ENCODE data around the gene AGBL1.

Gene AGBL1

DNA sequence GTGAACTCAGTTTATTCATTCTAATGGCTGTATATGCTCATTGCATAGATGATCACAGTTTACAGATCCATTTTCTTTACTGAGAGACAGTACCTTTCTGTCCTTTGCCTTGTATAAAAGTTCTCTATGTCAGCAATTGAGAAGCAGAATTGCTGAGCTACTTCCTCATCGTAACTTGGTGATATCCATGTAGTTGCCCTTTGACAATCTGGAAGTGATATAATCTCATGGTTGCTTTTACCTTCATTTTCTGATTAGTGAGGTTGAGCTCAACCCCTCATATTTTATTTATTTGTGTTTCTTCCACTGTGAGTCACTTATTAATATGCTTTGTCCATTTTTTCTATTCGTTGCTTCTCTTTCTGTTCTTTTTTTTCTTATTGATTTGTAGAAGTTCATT lies 696.5 kb downstream of the AGBL1 start:
- H3K27me3 ChIP-seq (ENCODE audit: insufficient read depth, low read length) = no peaks in the 10 kb centered on the region
- H3K9ac ChIP-seq (ENCODE audit: low read depth, low read length) = no peak overlapping the region
- no peaks in the 10 kb centered on the region for H3K36me3 ChIP-seq (ENCODE audit: insufficient read depth, low read length)
- H3K4me1 ChIP-seq (ENCODE audit: insufficient read depth, low read length) = no peaks in the 10 kb centered on the region
- no peak overlapping the region for H3K4me3 ChIP-seq (ENCODE audit: low read length)
- H3K9me3 ChIP-seq (ENCODE audit: insufficient read depth, low read depth, low read length) = no peaks in the 10 kb centered on the region
- H3K27ac ChIP-seq (ENCODE audit: low read depth, low read length) = no peak overlapping the region
- WGBS = 100% methylated on average over 1 of the region's 2 CpGs

DNA sequence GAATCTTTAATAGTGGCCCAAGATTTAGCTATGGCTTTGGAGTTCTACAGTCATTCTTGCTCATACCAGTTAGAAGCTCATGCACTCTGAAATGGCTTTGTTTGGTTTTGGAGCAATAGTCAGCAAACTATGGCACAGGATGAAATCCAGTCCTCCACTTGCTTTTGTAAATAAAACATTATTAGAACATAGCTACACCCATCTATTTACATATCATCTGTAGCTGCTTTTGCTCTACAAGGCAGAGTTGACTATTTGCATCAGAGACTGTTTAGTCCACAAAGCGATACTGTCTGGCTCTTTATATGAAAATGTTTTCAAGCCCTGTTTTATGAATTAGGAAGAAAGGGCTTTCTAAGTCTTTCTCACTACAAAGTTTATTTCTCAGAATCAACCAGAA lies 716.9 kb downstream of the AGBL1 start:
- H3K4me3 ChIP-seq (ENCODE audit: low read length) = no peak overlapping the region
- no peak overlapping the region for H3K9ac ChIP-seq (ENCODE audit: low read depth, low read length)
- H3K27me3 ChIP-seq (ENCODE audit: insufficient read depth, low read length) = no peaks in the 10 kb centered on the region
- 91% methylated on average over 1 of the region's 1 CpG for WGBS
- H3K9me3 ChIP-seq (ENCODE audit: insufficient read depth, low read depth, low read length) = no peaks in the 10 kb centered on the region
- no peak overlapping the region for H3K27ac ChIP-seq (ENCODE audit: low read depth, low read length)
- no peaks in the 10 kb centered on the region for H3K36me3 ChIP-seq (ENCODE audit: insufficient read depth, low read length)
- no peaks in the 10 kb centered on the region for H3K4me1 ChIP-seq (ENCODE audit: insufficient read depth, low read length)

DNA sequence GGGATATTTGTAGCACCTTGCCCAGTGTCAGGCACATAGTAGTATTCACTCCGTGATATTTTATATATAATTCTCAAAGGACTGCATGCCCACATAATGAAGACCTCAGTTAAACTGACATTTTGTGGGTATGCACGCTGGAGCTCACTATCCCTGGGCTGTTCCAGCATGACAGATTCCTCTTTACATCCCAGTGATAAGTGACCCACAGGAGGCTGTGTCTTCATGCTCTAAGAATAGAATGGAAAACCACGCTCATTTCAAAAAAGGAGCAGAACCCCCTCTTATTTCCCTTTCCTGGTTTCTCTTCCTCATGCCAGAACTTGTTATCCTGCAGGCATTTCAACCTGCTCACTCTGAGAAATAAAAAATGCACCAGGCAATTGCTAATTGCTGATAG lies 717.5 kb downstream of the AGBL1 start:
- Histone ChIP-seq H3K9ac (ENCODE audit: low read depth, low read length) (no peak overlapping the region), H3K9me3 (ENCODE audit: insufficient read depth, low read depth, low read length) (no peaks in the 10 kb centered on the region), H3K27ac (ENCODE audit: low read depth, low read length) (no peak overlapping the region), H3K4me3 (ENCODE audit: low read length) (no peak overlapping the region), H3K36me3 (ENCODE audit: insufficient read depth, low read length) (no peaks in the 10 kb centered on the region), H3K4me1 (ENCODE audit: insufficient read depth, low read length) (no peaks in the 10 kb centered on the region), H3K27me3 (ENCODE audit: insufficient read depth, low read length) (no peaks in the 10 kb centered on the region)
- WGBS = 92% methylated on average over 3 of the region's 3 CpGs

DNA sequence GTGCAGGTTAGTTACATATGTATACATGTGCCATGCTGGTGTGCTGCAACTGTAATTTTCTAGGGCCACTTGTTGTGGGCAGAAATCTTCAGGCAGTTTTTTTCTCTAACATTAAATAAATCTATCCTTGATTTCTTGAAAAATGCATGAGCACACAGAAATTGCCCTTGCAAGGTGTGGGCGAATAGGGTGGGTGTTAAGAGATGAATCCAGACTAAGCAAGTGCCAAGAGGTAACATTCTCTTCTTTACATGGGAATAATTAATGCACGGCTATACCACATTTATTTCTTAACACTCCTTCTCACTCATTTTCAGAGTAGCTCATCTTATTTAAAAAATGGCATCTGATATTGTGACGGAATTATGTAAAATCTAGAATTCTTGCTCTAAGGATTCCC lies 719.6 kb downstream of the AGBL1 start:
- Histone ChIP-seq H3K9ac (ENCODE audit: low read depth, low read length) (no peak overlapping the region), H3K27me3 (ENCODE audit: insufficient read depth, low read length) (no peaks in the 10 kb centered on the region), H3K4me3 (ENCODE audit: low read length) (no peak overlapping the region), H3K27ac (ENCODE audit: low read depth, low read length) (no peak overlapping the region), H3K4me1 (ENCODE audit: insufficient read depth, low read length) (no peaks in the 10 kb centered on the region), H3K36me3 (ENCODE audit: insufficient read depth, low read length) (no peaks in the 10 kb centered on the region), H3K9me3 (ENCODE audit: insufficient read depth, low read depth, low read length) (no peaks in the 10 kb centered on the region)
- 100% methylated on average over 2 of the region's 3 CpGs for WGBS

DNA sequence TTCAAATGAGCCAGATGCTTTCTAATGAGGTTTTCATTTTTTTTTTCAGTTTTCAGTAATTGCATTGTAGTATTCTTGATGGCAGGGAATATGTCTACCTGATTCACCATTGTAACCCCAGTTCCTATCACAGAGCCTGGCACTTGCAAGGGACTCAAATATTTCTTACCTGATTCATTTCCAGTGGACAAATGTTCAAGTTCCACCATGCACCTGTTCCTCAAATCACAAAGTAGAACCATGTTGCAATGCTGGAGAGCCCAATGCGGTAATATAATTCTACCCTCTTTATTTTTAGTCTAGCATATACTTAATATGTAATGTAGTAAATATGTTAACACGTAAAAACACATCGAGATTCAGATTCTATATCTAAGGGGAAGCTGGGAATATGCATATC lies 722.6 kb downstream of the AGBL1 start:
- no peak overlapping the region for H3K9ac ChIP-seq (ENCODE audit: low read depth, low read length)
- no peak overlapping the region for H3K27ac ChIP-seq (ENCODE audit: low read depth, low read length)
- no CpG with 5 or more reads among the region's 3 CpGs for WGBS
- H3K36me3 ChIP-seq (ENCODE audit: insufficient read depth, low read length) = no peaks in the 10 kb centered on the region
- H3K4me1 ChIP-seq (ENCODE audit: insufficient read depth, low read length) = no peaks in the 10 kb centered on the region
- H3K9me3 ChIP-seq (ENCODE audit: insufficient read depth, low read depth, low read length) = no peaks in the 10 kb centered on the region
- no peak overlapping the region for H3K4me3 ChIP-seq (ENCODE audit: low read length)
- no peaks in the 10 kb centered on the region for H3K27me3 ChIP-seq (ENCODE audit: insufficient read depth, low read length)

DNA sequence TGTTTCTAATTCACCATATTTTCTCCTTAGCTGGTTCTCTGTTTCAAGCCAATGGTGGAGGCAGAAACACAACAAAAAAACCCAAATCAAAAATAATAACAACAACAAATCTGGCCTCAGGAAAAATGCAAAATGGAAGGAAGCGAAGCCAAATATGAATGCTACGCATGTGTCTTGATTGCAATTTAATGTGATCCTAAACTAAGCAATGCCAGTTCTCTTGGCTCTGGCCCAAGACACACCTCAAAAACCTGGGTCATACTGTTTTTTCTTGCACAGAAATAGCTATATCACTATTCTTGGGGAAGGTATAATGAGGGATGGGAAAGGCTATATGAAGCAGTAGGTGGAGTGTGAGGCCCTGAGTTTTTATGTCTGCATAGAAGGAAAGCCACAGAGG lies 724.7 kb downstream of the AGBL1 start:
- Histone ChIP-seq H3K4me3 (ENCODE audit: low read length) (no peak overlapping the region), H3K27me3 (ENCODE audit: insufficient read depth, low read length) (no peaks in the 10 kb centered on the region), H3K9ac (ENCODE audit: low read depth, low read length) (no peak overlapping the region), H3K4me1 (ENCODE audit: insufficient read depth, low read length) (no peaks in the 10 kb centered on the region), H3K9me3 (ENCODE audit: insufficient read depth, low read depth, low read length) (no peaks in the 10 kb centered on the region), H3K36me3 (ENCODE audit: insufficient read depth, low read length) (no peaks in the 10 kb centered on the region), H3K27ac (ENCODE audit: low read depth, low read length) (no peak overlapping the region)
- WGBS = 98% methylated on average over 2 of the region's 2 CpGs

DNA sequence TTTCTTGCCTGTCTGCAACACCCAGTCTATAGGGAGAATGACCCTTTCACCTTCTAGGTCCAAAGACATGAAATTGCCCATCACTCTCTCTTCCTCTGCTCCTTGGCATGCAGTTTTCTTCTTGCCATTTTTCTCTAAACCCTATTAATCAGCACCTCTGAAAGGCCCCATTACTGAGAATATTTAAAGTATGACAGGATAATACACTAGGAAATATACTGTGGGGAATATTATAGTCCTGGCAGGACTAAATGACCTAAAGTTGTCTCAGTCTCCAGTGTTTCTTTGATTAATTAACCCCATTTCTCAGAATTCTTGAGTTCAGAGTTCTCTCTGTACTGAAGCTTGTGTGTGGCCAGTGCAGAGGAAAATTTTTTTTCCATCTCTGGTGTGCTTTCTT lies 730.7 kb downstream of the AGBL1 start:
- no peaks in the 10 kb centered on the region for H3K27me3 ChIP-seq (ENCODE audit: insufficient read depth, low read length)
- H3K9ac ChIP-seq (ENCODE audit: low read depth, low read length) = no peak overlapping the region
- no peak overlapping the region for H3K4me3 ChIP-seq (ENCODE audit: low read length)
- H3K36me3 ChIP-seq (ENCODE audit: insufficient read depth, low read length) = no peaks in the 10 kb centered on the region
- H3K9me3 ChIP-seq (ENCODE audit: insufficient read depth, low read depth, low read length) = no peaks in the 10 kb centered on the region
- no peaks in the 10 kb centered on the region for H3K4me1 ChIP-seq (ENCODE audit: insufficient read depth, low read length)
- no peak overlapping the region for H3K27ac ChIP-seq (ENCODE audit: low read depth, low read length)

DNA sequence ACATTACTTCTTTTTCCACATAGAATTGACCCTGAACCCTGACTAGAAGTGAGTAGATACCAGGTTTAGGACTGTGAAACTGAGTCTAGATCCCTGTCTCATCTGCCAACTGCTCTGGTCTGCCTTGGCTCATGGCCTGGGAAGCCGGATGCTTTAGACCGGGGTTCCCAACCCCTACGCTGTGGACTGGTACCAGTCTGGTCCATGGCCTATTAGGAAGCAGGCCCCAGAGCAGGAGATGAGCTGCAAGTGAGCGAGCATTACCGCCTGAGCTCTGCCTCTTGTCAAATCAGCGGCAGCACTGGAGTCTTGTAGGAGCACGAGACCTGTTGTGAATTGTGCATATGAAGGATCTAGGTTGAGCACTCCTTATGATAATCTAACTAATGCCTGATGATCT lies 734.2 kb downstream of the AGBL1 start:
- no peak overlapping the region for H3K9ac ChIP-seq (ENCODE audit: low read depth, low read length)
- WGBS = 94% methylated on average over 7 of the region's 7 CpGs
- no peaks in the 10 kb centered on the region for H3K4me1 ChIP-seq (ENCODE audit: insufficient read depth, low read length)
- H3K36me3 ChIP-seq (ENCODE audit: insufficient read depth, low read length) = no peaks in the 10 kb centered on the region
- H3K27me3 ChIP-seq (ENCODE audit: insufficient read depth, low read length) = no peaks in the 10 kb centered on the region
- no peak overlapping the region for H3K4me3 ChIP-seq (ENCODE audit: low read length)
- no peaks in the 10 kb centered on the region for H3K9me3 ChIP-seq (ENCODE audit: insufficient read depth, low read depth, low read length)
- no peak overlapping the region for H3K27ac ChIP-seq (ENCODE audit: low read depth, low read length)

DNA sequence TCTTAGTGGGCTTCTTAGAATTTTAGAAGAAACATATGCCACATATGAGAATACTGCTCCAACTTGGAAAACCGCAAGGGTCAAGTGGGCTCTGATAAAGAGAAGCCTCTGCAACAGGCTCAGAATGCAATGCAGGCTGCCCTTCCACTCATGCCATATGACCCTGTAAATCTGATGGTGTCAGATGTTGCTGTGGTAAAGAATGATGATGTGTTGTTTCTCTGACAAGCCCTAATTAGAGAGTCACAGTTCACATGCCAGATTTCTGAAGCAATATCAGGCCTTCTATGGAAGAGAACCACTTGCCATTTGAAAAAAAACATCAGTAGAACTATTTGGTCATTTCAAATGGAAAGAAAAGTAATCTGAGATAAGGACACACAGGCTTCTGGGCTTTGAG lies 749.6 kb downstream of the AGBL1 start:
- H3K27ac ChIP-seq (ENCODE audit: low read depth, low read length) = no peak overlapping the region
- no peak overlapping the region for H3K4me3 ChIP-seq (ENCODE audit: low read length)
- H3K36me3 ChIP-seq (ENCODE audit: insufficient read depth, low read length) = no peaks in the 10 kb centered on the region
- H3K9me3 ChIP-seq (ENCODE audit: insufficient read depth, low read depth, low read length) = no peaks in the 10 kb centered on the region
- H3K27me3 ChIP-seq (ENCODE audit: insufficient read depth, low read length) = no peaks in the 10 kb centered on the region
- H3K9ac ChIP-seq (ENCODE audit: low read depth, low read length) = no peak overlapping the region
- 100% methylated on average over 1 of the region's 1 CpG for WGBS
- no peaks in the 10 kb centered on the region for H3K4me1 ChIP-seq (ENCODE audit: insufficient read depth, low read length)

DNA sequence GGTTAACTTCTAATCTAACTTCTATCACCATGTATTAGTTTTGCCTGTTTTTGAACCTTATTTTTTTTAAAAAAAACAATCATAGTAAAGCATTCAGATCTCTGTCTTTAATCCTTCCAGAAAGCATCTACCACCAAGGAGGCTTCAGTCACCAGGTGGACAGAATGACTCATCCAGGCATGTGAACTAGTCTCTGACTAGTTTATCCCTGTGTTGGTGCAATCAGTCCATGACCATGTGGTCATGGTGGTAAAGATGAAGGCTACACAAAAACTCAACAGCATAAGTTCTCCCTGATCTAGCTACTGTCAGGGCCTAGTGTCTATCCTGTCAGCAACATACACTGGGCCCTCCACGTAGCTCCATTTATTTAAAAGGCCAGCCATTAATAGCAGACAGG lies 750.6 kb downstream of the AGBL1 start:
- 89% methylated on average over 1 of the region's 1 CpG for WGBS
- Histone ChIP-seq H3K4me3 (ENCODE audit: low read length) (no peak overlapping the region), H3K27ac (ENCODE audit: low read depth, low read length) (no peak overlapping the region), H3K9me3 (ENCODE audit: insufficient read depth, low read depth, low read length) (no peaks in the 10 kb centered on the region), H3K9ac (ENCODE audit: low read depth, low read length) (no peak overlapping the region), H3K27me3 (ENCODE audit: insufficient read depth, low read length) (no peaks in the 10 kb centered on the region), H3K4me1 (ENCODE audit: insufficient read depth, low read length) (no peaks in the 10 kb centered on the region), H3K36me3 (ENCODE audit: insufficient read depth, low read length) (no peaks in the 10 kb centered on the region)

DNA sequence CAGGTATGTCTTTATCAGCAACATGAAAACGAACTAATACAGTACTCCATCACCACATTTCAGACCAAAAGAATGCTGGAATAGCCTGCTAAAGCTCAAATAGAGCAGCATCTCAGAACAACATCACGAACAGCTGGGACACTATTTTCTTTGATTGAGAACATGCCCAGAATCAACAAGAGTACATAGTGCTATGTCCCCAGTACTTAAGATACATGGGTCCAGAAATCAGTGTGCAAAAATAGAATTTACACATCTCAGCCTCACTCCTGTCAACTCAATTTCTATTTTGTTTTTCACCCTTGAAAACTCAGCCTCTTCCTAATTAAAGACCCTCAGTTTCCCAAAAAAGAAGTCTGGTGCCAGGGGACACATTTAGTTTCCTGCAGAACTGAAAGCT lies 753.9 kb downstream of the AGBL1 start:
- 94% methylated on average over 2 of the region's 2 CpGs for WGBS
- Histone ChIP-seq H3K27ac (ENCODE audit: low read depth, low read length) (no peak overlapping the region), H3K27me3 (ENCODE audit: insufficient read depth, low read length) (no peaks in the 10 kb centered on the region), H3K9me3 (ENCODE audit: insufficient read depth, low read depth, low read length) (no peaks in the 10 kb centered on the region), H3K36me3 (ENCODE audit: insufficient read depth, low read length) (no peaks in the 10 kb centered on the region), H3K4me1 (ENCODE audit: insufficient read depth, low read length) (peaks cover 8% of the 10 kb centered on the region), H3K4me3 (ENCODE audit: low read length) (no peak overlapping the region), H3K9ac (ENCODE audit: low read depth, low read length) (no peak overlapping the region)

DNA sequence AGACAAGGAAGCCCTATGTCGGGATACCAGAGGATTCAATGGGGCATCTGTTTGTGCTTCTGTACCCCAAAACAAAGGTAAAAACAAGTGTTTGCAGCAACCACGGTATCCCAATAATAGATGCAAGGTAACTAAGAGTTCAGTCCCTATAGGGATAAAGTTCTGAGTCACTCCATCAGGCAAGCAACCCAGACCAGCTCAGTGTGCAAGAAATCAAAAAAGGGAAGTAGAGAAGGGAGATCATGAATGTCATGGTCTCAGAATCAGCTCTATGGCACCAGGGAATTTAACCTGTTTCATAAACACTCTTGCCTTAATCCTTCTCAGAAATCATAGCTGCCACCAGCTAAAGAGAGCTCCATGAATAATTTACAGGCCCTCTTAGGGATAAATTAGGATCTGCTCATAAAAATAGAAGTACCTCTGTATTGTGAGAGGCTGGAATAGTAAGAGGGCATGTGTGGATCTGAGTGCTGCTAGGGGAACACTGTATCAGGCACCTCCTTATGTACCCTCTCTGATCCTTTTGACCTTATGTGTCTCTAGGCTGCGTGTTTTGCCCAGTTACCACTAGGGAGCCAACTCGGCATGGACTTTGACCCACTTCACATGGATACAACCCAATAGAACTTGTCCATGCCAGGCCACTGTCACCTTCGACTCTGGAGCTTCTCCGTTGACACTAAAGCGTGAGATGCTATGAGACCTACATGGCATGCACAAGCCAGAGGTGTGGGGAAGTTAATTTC lies 754.6 kb downstream of the AGBL1 start:
- H3K27me3 ChIP-seq (ENCODE audit: insufficient read depth, low read length) = no peaks in the 10 kb centered on the region
- H3K9ac ChIP-seq (ENCODE audit: low read depth, low read length) = no peak overlapping the region
- no peaks in the 10 kb centered on the region for H3K36me3 ChIP-seq (ENCODE audit: insufficient read depth, low read length)
- 91% methylated on average over 7 of the region's 7 CpGs for WGBS
- no peaks in the 10 kb centered on the region for H3K9me3 ChIP-seq (ENCODE audit: insufficient read depth, low read depth, low read length)
- no peak overlapping the region for H3K4me3 ChIP-seq (ENCODE audit: low read length)
- H3K27ac ChIP-seq (ENCODE audit: low read depth, low read length) = no peak overlapping the region
- H3K4me1 ChIP-seq (ENCODE audit: insufficient read depth, low read length) = peaks cover 8% of the 10 kb centered on the region
